IPS-NIHi7 (cell line): ENCODE data around the gene SEC16A.
"Not testable (repeated sequence)": the region's sequence is repeated elsewhere in the genome, so short reads cannot be mapped to it uniquely, and the experiment has no call there.

Source experiments
- DNase-seq: peaks from one replicate; pipeline ENCODE4 v3.0.0; 2012; ENCODE audit warnings: mixed read lengths; ENCODE audit errors: extremely low spot score

SEC16A gene

DNA sequence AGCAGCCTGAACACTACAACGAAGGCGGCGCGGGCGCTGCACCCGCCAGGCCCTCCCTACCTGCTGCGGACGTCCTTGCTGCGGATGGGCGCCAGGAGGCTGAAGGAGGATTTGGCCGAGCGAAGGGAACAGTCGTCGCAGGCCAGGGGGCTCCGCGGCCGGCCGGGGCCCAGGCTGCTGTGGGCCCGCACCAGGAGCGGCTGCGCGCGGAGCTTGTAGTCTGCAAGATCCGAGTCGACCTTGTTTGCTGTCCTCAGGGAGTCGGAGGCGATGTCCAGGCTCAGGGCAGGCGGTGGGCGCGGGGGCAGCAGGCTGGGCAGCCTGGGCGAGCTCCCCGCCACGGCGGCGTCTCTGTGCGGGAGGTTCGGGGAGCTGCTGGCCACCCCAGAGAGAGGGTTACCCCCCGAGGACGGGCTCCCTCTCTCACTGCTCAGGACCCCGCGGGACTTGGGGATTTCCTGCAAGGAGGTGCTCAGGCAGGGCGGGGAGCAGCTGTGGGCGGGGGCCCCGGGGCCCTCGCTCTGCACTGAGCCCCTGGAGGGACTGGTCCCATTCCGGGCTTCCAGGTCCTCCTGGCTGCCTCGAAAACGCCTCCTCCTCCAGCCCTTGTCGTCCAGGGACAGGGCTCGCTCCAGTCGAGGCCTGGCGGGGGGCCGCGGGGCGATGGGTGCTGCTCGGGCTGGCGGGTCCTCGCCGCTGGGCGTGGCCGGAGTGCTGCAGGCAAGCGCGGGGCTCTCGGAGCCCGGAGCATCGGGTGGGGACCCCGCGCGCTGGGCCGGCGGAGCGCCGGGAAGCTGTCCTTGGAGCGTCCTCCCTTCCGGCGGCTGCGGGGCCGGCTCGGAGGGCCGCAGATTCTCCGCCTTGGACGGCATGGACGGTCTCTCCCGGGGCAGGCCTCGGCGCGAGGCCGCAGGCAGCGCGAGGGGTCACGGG, 44.0 kb downstream of the SEC16A start:
- DNase-seq, result peak; percentile 49

DNA sequence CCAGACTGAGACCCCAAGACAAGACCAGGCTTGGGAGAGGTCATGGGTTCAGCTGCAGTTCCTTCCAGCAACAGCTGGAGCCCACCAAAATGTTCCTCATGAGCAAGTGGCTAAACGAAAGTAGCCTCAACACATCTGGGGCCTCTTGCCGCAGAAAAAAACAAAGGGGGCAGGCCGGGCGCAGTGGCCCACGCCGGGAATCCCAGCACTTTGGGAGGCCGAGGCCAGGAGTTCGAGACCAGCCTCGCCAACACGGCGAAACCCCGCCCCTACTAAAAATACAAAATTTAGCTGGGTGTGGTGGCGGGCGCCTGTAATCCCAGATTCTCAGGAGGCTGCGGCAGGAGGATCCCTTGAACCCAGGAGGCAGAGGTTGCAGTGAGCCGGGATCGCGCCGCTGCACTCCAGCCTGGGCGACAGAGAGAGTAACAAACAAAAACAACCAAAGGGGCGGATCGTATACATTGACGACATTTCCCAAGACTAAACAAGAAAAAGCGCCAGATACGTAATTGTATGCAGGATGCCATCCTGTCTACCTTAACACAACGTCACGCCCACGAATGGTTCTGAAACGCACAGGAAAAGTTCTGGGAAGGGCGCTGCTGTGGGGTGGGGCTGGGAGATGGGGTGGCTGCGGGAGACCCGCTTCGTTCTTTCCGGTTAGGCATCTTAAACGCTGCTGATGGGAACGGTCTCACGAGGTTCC, 44.8 kb downstream of the SEC16A start:
- DNase-seq, result no peak

DNA sequence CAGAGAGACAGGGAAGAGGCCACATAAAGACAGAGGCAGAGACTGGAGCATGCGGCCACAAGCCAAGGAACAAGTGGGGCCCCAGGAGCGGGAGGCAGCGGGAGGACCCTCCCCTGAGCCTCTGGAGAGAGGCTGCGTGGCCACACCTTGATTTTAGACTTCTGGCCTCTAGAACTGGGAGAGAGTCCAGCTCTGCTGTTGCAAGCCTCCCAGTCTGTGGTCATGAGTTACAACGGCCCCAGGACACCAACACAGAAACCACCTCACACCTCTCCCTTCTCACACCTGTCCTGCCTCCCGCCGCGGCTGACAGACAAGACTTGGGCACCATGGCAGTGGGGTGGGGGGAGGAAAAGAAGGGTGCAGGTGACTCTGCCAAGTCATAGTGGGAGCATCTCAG, 45.4 kb downstream of the SEC16A start:
- no peak for DNase-seq

DNA sequence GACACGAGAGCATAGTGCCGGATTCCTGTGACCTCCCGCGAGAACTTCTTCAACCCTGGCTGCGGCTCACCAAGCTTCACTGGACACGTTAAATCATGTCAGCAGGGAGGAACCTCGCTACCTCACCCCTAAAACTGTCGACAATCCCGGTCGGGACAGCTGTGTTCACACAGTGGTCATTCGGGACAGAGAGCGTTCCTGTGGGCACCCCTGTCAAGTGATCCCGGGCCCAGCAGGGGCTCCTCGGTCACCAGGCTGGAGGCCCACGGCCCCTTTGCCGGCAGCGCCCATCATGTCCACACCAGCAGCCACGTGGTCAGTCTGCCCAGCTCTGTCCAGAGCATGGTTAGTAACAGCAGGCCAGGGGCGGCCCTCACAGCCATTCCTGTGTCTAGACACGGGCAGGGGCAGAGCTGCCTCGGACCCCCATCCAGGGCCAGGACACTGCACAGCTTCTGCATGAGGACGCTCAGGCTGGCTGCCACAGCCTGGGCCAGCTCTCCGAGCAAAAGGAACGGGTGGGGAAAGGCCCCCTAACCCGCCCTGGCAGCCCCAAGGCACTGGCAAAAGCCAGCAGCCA, 46.7 kb downstream of the SEC16A start:
- DNase-seq, result no peak

DNA sequence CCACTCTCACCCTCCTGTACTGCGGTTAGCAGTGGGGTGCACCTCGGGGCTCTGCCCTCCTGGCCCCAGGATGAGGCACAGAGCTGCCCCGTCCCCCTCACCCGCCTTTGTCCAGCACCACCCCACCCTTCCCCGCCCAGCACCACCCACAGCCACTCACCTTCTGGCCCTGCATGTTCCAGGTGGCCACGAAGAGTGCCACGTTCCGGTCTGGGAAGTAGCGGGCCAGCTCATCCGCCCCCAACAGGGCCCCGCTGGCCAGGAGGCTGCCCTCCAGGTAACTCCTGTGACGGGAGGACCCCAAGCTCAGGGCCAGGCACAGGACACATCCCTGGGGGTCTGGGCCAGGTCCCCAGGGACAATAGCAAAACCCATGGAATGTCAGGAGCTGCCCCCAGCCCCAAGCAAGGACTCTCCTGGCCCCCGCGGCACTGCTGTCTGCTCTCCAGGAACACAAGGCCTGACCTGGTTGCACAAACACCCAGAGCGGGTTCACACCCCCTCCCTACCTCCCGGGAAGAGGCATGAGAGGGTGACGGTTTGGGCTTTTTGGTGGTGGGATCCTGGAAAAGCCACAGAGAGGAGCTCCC, 48.2 kb downstream of the SEC16A start:
- no peak for DNase-seq

DNA sequence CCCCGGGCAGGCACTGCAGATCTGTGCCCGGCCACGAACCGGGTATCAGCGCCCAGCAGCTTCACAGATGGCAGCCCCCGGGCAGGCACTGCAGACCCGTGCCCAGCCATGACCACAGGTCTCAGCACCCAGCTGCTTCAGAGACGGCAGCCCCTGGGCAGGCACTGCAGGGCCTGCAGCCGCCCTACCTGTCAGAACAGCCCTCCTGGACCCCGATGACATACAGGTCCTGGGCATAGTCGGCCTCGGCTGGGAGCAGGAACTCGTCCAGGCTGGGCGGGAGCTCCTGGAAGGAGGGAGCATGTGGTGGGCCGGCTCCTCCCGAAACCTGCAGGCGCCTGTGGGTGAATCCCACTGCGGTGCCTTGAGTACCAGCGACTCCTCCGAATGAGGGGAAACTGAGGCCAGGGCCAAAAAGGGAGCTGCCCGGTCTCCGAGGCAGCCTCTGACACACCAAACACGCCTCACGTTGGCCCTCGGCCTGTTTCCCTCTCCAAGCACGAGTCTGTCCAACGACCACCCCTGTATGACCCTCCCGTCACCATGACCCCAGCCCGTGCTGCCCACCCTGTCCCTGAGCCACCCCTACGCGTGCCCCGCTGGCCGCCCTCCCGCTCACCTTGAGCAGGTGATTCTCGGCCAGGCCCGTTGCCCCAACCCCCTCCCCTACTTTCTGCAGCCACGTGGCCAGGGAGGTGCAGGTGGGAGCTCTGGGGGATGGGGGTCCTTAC, 48.8 kb downstream of the SEC16A start:
- no peak for DNase-seq

DNA sequence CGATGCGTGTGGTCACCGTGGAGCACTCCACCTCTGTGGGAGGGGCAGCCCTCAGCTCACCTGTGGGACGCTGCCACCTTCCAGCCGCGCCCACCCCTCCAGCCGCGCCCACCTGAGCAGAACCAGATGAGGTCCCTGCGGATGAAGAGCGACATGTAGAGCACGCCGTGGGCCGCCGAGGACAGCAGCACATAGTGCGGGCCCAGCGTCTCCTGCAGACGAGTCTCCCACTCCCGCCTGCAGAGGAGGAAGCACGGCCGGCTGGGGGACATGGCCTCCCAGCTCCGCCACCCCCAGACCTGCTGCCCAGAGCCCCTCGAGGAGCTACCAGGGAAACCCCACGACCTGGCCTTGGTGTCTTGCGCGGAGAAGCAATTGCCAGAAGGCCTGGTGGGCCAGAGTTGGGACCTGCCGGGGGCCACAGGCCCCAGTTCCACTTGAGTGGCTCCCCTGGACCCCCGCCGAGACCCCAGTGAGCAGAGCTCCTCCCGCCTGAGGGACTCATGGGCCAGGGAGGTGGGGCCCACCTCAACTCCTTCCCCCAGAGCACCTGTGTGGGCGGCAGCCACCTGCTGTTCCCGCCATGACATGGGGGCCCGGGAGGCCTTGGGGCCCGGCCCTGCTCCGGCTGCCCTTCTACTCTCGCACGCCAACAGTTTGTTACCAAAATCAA, 49.7 kb downstream of the SEC16A start:
- DNase-seq, result no peak

DNA sequence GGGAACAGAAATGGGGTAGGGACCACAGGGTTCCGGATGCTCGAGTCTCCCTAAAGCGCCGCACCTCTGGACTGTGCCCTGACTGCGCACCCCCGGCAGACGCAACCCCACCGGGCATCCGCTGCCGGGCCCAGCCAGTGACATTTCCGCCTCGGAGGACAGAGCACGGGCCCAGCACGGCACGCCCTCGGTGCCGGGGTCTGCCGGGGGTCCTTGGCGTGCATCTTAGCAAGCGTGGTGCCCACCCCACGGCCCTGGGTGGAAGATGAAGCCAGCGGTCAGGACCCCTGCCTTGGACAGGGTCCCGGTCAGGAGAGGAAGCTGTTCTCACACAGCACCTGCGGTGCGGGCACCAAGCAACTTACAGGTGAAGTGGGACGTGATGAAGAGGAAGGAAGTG, 50.2 kb downstream of the SEC16A start:
- no peak for DNase-seq

DNA sequence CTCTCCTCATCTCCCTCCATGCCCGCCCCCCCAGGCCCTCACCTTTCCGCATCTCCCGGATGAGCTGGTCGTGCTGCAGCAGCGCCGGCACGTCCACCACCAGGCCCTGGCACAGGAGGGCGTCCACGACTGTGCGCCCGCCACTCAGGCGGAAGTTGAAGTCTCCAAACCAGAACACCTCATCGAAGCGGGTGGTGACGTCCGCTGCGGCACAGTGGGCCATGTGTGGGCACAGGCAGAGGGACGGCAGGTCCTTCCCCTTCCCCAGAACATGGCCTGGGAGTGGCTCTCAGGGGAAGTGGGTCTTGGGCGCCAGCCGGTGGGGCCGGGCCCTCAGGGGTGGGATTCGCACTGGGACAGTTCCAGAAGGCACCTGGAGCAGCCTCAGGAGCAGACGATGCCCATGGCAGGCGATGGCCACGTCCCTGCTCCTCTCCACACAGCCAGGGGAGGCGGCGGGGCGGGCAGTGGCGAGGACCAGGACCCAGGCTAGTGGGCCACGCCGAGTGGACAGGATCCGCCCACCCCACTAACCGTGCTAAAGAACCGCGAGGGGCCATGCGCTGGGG, 51.0 kb downstream of the SEC16A start:
- no peak for DNase-seq

DNA sequence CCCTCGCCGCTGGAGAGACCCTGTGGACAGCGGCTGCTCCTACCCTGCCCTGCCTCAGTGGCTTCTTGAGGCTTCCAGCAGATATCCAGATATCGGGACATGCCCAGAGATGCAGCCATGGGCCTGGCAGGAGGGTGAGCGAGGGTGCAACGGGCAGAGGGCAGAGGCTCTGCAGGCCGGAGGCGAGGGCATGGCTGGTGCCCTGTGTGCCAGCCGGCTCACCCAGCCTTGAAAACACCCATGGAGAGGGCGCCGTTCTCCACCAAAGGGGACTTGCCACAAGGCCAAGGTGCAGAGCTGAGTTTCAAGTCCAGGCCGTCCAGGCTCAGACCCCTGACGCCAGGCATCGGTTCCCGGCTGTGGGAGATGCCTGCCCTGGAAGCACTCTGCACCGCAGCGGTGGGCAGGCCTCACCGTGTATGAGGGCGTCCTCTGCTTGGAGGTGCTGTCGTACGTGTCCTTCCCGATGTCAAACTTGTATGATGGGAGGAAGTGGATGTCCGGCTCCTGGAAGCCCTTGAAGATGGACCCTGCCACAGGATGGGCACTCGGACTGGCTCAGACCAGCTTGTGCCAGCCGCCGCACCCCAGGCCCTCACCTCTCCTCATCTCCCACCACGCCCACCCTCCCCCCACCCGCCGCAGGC, 52.1 kb downstream of the SEC16A start:
- no peak for DNase-seq

DNA sequence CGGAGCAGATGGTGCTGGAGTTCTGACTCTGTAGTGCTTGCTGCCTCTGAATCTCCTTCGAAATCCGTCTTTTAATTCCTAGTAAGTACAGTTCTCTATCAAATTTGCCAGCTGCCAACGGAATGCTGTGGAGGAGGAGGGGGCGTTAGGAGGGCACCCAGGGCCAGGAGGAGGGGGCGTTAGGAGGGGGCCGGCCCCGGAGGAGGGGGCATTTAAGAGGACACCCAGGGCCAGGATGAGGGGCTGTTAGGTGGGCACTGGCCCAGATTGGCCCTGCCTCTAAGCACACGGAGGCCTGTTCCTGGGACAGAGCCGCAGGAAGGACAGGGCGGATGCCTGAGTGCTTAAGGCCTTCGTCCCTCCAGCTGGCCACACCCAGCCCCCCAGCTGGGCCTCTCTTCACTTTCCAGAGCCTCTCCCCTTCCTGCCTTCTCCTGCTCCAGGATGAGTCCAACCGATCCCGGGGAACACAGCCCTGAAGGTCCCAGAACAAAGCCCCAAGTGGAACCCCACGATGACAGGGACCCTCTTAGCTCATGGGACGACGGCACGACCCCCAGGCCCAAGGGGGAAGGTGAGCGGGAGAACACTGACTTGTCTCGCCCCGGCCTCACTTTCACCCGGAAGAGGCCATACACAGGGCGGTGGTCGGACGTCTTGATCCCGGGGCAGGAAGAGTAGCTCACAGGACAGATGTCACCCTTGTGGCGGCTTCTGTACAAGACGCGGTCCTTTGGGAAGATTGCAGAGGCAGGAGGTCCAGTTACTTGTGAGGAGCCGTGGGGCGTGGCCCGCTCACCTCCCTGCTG, 53.0 kb downstream of the SEC16A start:
- no peak for DNase-seq

DNA sequence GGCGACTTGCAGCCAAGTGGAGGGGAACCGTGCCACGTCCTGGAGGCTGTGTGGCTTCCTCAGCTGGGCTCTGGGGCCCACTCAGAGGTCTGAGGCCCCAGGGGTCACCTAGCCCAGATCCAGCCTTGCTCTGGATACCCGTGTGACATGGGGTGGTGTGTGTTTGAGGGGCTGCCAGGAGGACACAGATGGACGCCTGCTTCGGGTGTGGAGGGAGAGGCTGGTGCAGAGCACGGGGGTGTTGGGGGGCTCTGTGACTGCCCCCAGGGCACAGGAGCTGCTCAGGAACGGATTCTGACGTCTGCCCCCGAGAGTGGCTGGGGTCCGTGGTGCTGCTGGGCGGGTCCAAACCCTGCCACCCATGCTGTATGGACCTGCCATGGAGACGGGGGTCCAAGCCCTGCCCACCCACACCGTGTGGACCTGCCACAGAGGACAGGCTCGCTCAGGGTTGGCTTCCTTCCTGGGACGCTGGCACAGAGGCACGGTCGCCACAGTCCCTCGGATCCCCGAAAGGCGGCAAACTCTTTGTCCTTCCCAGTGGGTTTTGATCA, 53.7 kb downstream of the SEC16A start:
- DNase-seq, result no peak

DNA sequence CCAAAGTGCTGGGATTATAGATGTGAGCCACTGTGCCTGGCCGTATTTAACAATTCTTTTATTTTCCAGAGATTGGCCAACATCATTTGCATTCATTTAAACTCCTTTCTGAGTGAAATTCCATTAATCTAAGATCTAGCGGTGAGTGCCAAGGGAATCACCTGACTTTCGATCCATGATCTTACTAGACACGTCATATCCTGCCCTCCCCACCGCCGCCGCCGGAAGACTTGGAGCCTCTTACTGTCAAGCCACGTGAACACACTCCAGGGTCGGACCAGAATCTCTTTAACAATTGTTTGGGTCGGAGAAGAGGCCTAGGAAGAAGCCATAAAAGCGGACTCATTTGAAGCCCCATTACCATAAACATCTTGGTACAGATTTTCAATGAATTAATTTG, 56.1 kb downstream of the SEC16A start:
- no peak for DNase-seq

DNA sequence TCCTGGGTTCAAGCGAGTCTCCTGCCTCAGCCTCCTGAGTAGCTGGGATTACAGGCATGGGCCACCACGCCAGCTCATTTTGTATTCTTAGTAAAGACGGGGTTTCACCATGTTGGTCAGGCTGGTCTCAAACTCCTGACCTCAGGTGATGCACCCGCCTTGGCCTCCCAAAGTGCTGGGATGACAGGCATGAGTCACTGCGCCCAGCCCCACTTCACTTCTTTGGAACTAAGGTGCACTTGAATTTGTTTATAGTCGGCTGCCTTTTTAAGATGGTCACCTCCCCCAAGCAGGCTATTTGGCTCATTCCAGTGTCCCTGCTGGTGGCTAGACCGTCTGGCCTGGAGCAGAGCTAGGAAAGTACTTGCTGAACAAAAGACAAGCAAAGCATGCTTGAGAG, 57.5 kb downstream of the SEC16A start:
- not testable (repeated sequence) for DNase-seq

DNA sequence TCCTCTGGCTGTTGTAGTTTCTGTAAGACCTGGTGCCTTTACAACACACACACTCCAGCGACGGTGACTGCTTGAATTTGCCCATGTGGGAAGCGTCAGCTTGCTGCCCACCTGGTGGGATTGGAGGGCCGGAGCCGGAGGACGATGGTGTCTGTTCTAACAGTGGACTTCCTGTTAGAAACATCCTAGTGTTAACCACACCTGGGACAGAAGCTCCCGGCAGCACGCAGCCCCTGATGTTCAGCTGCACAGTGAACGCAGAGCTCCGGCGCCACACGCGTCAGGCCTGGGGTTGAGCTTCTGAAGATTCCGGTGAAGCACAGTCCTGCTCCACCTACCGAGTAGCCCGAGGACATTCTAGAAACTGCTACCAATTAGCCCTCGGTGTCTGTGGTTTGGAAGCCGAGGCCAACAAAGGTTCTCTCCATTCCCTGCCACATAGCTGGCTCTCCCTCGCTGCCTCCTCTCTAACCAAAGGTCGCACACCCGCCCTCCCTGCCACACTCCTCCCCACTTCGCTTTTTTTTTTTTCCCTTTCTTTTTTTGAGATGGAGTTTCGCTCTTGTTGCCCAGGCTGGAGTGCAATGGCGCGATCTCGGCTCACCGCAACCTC, 58.0 kb downstream of the SEC16A start:
- no peak for DNase-seq

DNA sequence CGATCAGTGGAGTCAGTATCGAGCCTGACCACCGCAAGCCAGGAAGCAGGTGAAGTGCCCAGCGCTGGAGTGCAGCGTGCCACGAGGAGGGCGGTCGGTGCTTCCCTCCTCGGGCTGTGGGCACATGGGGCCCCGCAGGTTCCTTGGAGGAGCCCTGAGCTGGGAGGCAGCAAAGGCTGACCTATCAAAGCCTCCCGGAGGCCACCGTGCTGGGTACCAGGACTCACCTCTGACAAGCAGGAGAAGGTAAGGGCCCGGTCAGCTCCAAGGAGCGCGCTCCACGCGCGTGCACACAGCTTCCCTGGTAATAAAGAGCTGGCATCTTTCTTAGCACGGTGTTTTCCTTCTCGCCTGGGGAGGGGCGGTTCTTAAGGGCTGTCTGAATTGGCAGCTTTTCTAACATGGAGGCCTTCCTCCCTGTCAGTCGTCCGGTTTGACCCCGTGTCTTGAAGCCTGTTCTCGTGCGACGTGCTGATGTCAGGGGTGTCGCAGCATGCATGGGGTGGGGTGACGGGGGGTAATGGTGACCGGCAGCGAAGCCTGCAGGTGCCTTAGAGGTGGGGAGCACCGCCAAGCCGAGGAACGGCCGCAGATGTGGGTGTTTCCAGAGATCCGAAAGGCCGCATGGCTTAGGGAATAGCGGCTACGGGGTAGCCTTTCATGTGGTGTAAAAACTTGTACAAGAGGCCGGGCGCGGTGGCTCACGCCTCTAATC, 59.3 kb downstream of the SEC16A start:
- DNase-seq, result no peak

DNA sequence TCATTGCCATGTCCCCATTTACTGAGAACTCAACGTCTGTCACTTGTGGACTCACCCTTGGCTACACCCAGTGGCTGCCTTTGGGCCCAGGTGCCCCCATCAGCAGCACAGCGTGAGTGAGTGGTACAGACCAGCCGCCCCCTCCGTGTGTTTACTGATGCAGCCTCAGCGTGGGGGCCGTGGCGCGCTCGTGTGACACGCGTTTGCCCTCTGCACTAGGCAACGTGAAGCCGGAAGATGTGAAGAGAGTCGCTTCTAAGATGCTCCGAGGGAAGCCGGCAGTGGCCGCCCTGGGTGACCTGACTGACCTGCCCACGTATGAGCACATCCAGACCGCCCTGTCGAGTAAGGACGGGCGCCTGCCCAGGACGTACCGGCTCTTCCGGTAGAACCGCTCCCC, 60.0 kb downstream of the SEC16A start:
- no peak for DNase-seq

DNA sequence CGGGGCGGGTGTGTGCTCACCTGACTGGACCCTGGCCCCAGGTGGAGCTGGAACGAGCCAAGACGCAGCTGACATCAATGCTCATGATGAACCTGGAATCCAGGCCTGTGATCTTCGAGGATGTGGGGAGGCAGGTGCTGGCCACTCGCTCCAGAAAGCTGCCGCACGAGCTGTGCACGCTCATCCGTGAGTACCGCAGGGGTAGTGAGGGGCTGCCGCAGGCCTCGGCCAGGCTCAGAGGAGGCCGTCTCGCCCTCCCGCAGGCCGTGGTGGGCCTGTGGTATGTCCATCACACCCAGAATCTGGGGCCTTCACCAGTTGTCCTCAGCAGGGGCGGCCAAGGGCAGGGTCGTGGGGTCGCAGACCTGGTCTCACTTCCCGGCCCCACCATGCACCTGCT, 61.0 kb downstream of the SEC16A start:
- no peak for DNase-seq
